ENCODE data around the gene NKX3-2. TPM values are rescaled to one million over a fixed set of nuclear protein-coding genes. Genes with fewer than 3 reads are reported as not detected.

Gene NKX3-2
- total RNA-seq, 1 donor from 2014 or later: 7.5 TPM

- DNase-seq (ENCODE audit: low read depth): no peak
These were observed 39.9 kb downstream of the NKX3-2 start for GRCh38 chr4:13504374-13504773.

GRCh38 chr4:13498469-13498868, 45.8 kb downstream of the NKX3-2 start:
- DNase-seq (ENCODE audit: low read depth): no peak

- DNase-seq (ENCODE audit: low read depth): no peak
These were observed 47.7 kb downstream of the NKX3-2 start for GRCh38 chr4:13496605-13497004.

GRCh38 chr4:13495753-13496152, 48.6 kb downstream of the NKX3-2 start:
- no peak for DNase-seq (ENCODE audit: low read depth)

GRCh38 chr4:13493793-13494192, 50.5 kb downstream of the NKX3-2 start:
- no peak for DNase-seq (ENCODE audit: low read depth)

GRCh38 chr4:13492747-13493146, 51.6 kb downstream of the NKX3-2 start:
- DNase-seq (ENCODE audit: low read depth): no peak

Other genes with a start within 250 kb of the NKX3-2 start
- 15.0 and 22.9 TPM in 2 replicates for gene RAB28, start 60.2 kb downstream of the NKX3-2 start, total RNA-seq
- 31.9 and 34.2 TPM in 2 replicates for gene BOD1L1, start 83.2 kb upstream of the NKX3-2 start, total RNA-seq

Data from myocyte (in vitro differentiated cells).